Measurements from ENCODE around the gene VSX2. TPM values are rescaled to one million over a fixed set of nuclear protein-coding genes. Genes with fewer than 3 reads are reported as not detected.

The VSX2 gene
- total RNA-seq, 3 donors from 2014 or later, result not detected

DNA sequence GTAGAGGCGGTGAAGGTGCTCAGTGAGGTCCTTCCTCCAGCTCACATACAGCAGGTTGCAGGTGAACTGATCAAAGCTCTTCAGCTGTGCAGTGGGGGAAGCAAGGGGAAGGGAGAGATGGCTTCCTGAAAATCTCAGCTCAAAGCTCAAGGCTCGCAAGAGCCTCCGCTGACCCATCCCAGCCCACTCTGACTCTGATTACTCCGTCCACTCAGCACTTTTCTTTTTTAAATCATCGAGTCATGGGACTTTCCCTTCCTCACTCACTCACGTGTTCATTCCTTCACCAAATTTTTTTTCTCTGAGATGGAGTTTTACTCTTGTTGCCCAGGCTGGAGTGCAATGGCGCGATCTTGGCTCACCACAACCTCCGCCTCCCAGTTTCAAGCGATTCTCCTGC lies 58.7 kb downstream of the VSX2 start:
- no peaks in the 10 kb centered on the region for H3K36me3 ChIP-seq
- no peaks in the 10 kb centered on the region for H3K9me3 ChIP-seq
- TF ChIP-seq, protein P1, sequence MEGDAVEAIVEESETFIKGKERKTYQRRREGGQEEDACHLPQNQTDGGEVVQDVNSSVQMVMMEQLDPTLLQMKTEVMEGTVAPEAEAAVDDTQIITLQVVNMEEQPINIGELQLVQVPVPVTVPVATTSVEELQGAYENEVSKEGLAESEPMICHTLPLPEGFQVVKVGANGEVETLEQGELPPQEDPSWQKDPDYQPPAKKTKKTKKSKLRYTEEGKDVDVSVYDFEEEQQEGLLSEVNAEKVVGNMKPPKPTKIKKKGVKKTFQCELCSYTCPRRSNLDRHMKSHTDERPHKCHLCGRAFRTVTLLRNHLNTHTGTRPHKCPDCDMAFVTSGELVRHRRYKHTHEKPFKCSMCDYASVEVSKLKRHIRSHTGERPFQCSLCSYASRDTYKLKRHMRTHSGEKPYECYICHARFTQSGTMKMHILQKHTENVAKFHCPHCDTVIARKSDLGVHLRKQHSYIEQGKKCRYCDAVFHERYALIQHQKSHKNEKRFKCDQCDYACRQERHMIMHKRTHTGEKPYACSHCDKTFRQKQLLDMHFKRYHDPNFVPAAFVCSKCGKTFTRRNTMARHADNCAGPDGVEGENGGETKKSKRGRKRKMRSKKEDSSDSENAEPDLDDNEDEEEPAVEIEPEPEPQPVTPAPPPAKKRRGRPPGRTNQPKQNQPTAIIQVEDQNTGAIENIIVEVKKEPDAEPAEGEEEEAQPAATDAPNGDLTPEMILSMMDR (IDR thresholded peaks at IDR 0.05), result no peak
- TF ChIP-seq POLR2AphosphoS5 (IDR thresholded peaks at IDR 0.05) (no peak), POLR2A (IDR thresholded peaks at IDR 0.05) (no peak)
- intact Hi-C loops (cut with DNase I; ENCODE audit: low total_unique reads), result no loop called here
- no peak for DNase-seq (ENCODE audit: low spot score in 2 of 2)
- no peak overlapping the region for H3K27ac ChIP-seq
- no peak overlapping the region for H3K4me3 ChIP-seq
- no peaks in the 10 kb centered on the region for H3K27me3 ChIP-seq
- H3K4me1 ChIP-seq, result no peaks in the 10 kb centered on the region

DNA sequence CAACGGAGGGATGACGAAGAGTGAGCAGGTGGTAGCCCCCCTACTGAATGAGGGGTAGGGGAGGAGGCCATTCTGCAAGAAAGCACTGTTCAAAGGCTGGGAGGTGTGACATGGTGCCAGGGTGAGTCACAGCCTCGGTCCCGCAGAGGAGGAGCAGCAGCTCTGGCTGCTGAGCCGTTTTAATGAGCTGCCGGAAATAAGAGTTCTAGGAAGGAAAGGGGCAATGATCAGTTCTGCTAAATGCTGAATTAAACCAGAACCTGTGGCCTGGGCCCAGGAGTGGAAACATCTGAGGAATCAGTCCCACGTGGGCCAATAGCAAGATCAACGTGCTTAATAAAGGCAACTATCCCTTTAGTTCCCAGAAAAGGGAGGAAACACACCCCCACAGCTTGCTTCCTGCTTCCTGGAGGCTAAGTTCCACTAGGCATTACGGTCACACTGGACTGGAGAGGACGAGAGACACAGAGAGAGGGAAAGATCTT lies 59.9 kb downstream of the VSX2 start:
- H3K36me3 ChIP-seq, result no peaks in the 10 kb centered on the region

DNA sequence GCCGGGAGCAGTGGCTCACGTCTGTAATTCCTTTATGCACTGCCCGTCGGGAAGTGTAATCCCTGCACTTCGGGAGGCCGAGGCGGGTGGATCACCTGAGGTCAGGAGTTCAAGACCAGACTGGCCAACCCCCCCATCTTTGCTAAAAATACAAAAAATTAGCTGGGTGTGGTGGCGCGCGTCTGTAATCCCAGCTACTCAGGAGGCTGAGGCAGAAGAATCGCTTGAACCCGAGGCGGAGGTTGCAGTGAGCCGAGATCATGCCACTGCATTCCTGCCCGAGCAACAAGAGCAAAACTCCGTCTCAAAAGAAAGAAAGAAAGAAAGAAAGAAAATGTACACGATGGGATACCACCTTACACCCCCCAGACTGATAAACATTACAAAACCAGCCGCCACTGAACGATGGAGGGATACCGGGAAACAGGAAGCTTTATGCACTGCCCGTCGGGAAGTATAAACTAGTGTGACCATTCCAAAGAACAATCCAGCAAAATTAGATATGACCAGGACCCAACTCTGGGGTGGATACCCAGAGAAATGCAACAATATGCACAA lies 62.4 kb downstream of the VSX2 start:
- DNase-seq (ENCODE audit: low spot score in 2 of 2), result no peak
- TF ChIP-seq POLR2AphosphoS5 (IDR thresholded peaks at IDR 0.05), result no peak
- TF ChIP-seq, protein P1 (IDR thresholded peaks at IDR 0.05), result no peak
- no peak for TF ChIP-seq POLR2A (IDR thresholded peaks at IDR 0.05)
- intact Hi-C loops (cut with DNase I; ENCODE audit: low total_unique reads), result no loop called here

More for the DNA sequence above, 59.9 kb downstream of the VSX2 start:
- no peak overlapping the region for H3K4me3 ChIP-seq
- TF ChIP-seq POLR2A (IDR thresholded peaks at IDR 0.05) (no peak), POLR2AphosphoS5 (IDR thresholded peaks at IDR 0.05) (peak in 1 of 3 donors; percentile 15)
- H3K9me3 ChIP-seq, result no peaks in the 10 kb centered on the region
- peak overlapping the region; percentile 25 to 81 for H3K27ac ChIP-seq
- H3K4me1 ChIP-seq, result no peaks in the 10 kb centered on the region
- intact Hi-C loops (cut with DNase I; ENCODE audit: low total_unique reads), result no loop called here
- H3K27me3 ChIP-seq, result no peaks in the 10 kb centered on the region
- DNase-seq (ENCODE audit: low spot score in 2 of 2), result no peak

DNA sequence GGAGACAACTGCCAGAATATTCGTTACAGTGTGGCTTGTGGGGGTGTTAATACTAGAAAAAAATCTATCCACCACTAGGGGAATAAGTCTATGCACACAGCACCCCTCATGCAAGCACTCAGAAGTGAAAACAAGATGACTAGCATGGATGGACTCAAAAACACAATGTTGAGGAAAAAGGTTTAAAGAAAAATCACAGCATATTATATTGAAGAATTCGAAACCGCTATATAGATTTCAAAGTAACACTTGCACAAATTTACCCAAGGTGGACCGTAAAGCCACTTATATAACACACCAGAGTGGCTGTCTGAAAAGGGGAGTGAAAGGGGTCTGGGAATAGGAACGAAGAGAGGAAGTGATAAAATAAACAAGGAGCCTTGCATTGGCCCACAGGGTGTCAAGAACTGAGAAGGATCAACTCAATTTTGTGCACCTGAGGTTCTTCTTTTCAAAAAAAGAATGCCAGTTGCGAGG lies 62.9 kb downstream of the VSX2 start:
- intact Hi-C loops (cut with DNase I; ENCODE audit: low total_unique reads), result no loop called here
- no peaks in the 10 kb centered on the region for H3K4me1 ChIP-seq
- no peaks in the 10 kb centered on the region for H3K27me3 ChIP-seq
- H3K9me3 ChIP-seq, result no peaks in the 10 kb centered on the region
- peak overlapping the region; percentile 92 to 96 (median 94) for H3K4me3 ChIP-seq
- TF ChIP-seq, protein P1 (IDR thresholded peaks at IDR 0.05), result peak in 2 of 3 donors; percentile 46
- no peak for TF ChIP-seq POLR2A (IDR thresholded peaks at IDR 0.05)
- H3K27ac ChIP-seq, result peak overlapping the region; percentile 85 to 95
- H3K36me3 ChIP-seq, result no peaks in the 10 kb centered on the region
- DNase-seq (ENCODE audit: low spot score in 2 of 2), result no peak

More for the DNA sequence above, 62.4 kb downstream of the VSX2 start:
- Histone ChIP-seq H3K27me3 (no peaks in the 10 kb centered on the region), H3K36me3 (no peaks in the 10 kb centered on the region), H3K4me1 (no peaks in the 10 kb centered on the region), H3K27ac (no peak overlapping the region), H3K9me3 (no peaks in the 10 kb centered on the region), H3K4me3 (peak overlapping the region; percentile 92 to 96 (median 94))

DNA sequence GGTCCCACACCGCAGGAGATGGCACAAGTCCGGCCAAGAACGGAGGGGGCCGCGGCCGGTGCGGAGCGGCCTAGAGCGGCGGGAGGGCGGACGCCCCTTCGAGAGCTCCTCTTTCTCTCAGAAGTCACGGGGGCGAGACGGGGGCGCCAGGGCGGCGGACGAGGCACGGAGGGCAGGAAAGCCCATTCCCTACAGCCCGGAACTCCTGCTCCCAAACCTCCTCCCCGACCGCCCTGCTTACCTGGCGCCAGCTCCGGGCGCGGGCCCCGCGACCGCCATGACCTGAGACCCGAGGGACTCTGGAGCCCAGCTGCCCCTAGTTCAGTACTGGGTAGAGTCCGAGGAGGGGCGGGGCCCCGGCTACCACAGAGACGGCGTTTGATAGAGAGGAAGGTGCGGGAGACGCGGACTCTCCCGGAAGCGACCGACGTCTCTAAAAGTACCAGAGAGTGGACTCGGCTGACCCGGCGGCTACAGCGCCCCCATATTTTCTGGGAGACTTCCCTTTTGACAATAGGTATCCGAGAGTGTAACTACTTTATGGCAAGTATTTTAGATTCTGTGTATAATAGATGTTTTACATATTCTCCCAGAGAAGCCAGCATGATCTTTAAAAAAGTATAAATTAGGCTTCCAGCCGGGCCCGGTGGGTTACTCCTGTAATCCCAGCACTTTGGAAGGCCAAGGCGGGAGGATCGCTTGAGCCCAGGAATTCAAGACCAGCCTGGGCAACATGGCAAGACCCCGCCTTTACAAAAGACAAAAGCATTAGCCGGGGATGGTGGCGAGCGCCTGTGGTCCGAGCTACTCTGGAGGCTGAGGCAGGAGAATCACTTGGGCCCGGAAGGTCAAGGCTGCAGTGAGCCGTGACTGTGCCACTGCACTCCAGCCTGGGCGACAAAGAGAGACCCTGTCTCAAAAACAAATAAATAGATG lies 63.7 kb downstream of the VSX2 start, which contains the start of gene ABCD4:
Gene ABCD4 (minus strand): TSS at position 301 of the 936 bp plus-strand sequence. CDS start 22 bp downstream, at position 279.
- Histone ChIP-seq H3K9me3 (no peaks in the 10 kb centered on the region), H3K36me3 (no peaks in the 10 kb centered on the region), H3K27ac (peak within 1 kb of the TSS; percentile 85 to 95), H3K27me3 (no peaks in the 10 kb centered on the region), H3K4me3 (peak within 1 kb of the TSS; percentile 92 to 96 (median 94)), H3K4me1 (no peaks in the 10 kb centered on the region)
- no peak for TF ChIP-seq POLR2A (IDR thresholded peaks at IDR 0.05)
- TF ChIP-seq, protein P1 (IDR thresholded peaks at IDR 0.05), result no peak
- peak; percentile 33 to 59 (median 45) for TF ChIP-seq POLR2AphosphoS5 (IDR thresholded peaks at IDR 0.05)
- peak; percentile 87 to 90 for DNase-seq (ENCODE audit: low spot score in 2 of 2)
- intact Hi-C loops (cut with DNase I; ENCODE audit: low total_unique reads), result no loop called here
